ENCODE measurements around the gene ALDH1A3. TPM values are rescaled to one million over a fixed set of nuclear protein-coding genes. Genes with fewer than 3 reads are reported as not detected.

Gene ALDH1A3
- total RNA-seq, 1 donor from 2014 or later: 62.9 TPM

DNA sequence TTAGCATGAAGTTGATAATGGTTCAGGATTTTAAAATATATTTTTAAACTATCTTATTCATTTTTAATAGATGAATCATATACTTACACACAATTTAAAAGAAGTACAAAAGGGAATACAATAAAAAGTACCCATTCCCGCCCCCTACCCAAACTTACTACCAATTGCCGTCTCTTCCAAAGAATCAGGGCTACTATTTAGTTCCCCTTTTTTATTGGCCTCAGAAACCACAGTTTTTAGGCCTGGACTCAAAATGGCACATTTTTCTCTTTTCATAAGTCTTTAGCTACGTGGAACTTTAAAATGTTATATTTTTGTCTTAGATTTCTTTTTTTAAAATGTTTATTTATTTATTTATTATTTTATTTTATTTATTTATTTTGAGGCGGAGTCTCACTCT is 57.5 kb downstream of the ALDH1A3 start:
- intact Hi-C loops (cut with DNase I): no loop called here
- no peak overlapping the region for H3K4me3 ChIP-seq
- TF ChIP-seq, protein P1, sequence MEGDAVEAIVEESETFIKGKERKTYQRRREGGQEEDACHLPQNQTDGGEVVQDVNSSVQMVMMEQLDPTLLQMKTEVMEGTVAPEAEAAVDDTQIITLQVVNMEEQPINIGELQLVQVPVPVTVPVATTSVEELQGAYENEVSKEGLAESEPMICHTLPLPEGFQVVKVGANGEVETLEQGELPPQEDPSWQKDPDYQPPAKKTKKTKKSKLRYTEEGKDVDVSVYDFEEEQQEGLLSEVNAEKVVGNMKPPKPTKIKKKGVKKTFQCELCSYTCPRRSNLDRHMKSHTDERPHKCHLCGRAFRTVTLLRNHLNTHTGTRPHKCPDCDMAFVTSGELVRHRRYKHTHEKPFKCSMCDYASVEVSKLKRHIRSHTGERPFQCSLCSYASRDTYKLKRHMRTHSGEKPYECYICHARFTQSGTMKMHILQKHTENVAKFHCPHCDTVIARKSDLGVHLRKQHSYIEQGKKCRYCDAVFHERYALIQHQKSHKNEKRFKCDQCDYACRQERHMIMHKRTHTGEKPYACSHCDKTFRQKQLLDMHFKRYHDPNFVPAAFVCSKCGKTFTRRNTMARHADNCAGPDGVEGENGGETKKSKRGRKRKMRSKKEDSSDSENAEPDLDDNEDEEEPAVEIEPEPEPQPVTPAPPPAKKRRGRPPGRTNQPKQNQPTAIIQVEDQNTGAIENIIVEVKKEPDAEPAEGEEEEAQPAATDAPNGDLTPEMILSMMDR (IDR thresholded peaks at IDR 0.05): no peak
- no peak for TF ChIP-seq POLR2AphosphoS5 (IDR thresholded peaks at IDR 0.05; ENCODE audit: insufficient read depth in 1 of 2, low read depth in 1 of 2)
- no peak for TF ChIP-seq POLR2A (IDR thresholded peaks at IDR 0.05)
- no peaks in the 10 kb centered on the region for H3K27me3 ChIP-seq
- no peak overlapping the region for H3K27ac ChIP-seq
- no peaks in the 10 kb centered on the region for H3K36me3 ChIP-seq
- H3K4me1 ChIP-seq: no peaks in the 10 kb centered on the region
- H3K9me3 ChIP-seq: no peaks in the 10 kb centered on the region
- no peak for DNase-seq (ENCODE audit: extremely low spot score in 2 of 2)

DNA sequence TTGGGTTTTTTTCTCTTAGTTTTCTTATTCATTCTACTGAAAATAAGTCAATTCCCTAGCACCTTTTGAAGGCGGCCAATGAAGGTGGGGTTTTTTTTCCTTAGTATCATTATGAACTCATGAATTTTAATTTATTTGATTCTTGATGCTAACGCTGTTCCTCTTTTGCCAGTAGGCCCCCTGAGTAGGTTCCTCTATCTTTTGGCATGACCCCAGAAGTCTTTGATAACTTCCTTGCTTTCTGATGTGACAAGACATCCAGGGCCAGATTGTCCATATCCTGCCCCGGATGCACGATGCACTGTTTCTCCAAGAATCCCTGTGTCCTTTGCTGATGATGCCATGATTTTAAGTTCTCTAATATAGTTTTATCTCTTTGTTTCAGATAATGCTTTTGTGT is 60.2 kb downstream of the ALDH1A3 start:
- TF ChIP-seq POLR2AphosphoS5 (IDR thresholded peaks at IDR 0.05; ENCODE audit: insufficient read depth in 1 of 2, low read depth in 1 of 2): no peak
- TF ChIP-seq, protein P1 (IDR thresholded peaks at IDR 0.05): no peak
- no peak for TF ChIP-seq POLR2A (IDR thresholded peaks at IDR 0.05)
- Histone ChIP-seq H3K27ac (no peak overlapping the region), H3K36me3 (no peaks in the 10 kb centered on the region), H3K4me1 (peaks cover 14% of the 10 kb centered on the region), H3K9me3 (no peaks in the 10 kb centered on the region), H3K27me3 (no peaks in the 10 kb centered on the region), H3K4me3 (no peak overlapping the region)
- no peak for DNase-seq (ENCODE audit: extremely low spot score in 2 of 2)
- intact Hi-C loops (cut with DNase I): no loop called here

DNA sequence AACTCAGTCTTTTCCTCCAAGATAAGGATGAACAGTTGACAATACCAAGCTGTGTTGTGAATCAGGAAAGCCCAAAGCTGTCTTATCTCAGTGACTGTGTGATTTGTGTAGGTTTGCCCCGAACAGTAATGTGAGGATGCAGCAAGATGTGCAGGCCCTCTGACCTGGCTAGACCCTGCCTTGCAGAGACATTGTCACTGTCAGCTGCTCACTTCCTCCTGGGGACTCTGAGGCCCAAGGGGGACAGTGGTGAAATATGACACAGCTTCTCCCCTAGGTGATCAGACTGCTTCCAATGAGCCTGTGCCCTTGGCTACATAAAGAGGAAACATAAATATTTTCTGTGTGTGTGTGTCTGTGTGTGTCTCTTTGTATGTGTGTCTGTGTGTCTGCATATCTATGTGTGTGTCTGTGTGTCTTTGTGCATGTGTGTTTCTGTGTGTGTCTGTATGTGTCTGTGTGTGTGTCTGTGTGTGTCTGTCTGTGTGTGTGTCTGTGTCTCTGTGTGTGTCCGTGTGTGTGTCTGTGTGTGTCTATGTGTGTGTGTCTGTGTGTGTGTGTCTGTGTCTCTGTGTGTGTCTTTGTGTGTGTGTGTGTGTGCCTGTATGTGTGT is 61.2 kb downstream of the ALDH1A3 start:
- intact Hi-C loops (cut with DNase I): no loop called here
- no peaks in the 10 kb centered on the region for H3K27me3 ChIP-seq
- H3K9me3 ChIP-seq: no peaks in the 10 kb centered on the region
- no peaks in the 10 kb centered on the region for H3K36me3 ChIP-seq
- H3K4me3 ChIP-seq: no peak overlapping the region
- H3K4me1 ChIP-seq: peaks cover 14% of the 10 kb centered on the region
- DNase-seq (ENCODE audit: extremely low spot score in 2 of 2): no peak
- H3K27ac ChIP-seq: no peak overlapping the region
- no peak for TF ChIP-seq POLR2AphosphoS5 (IDR thresholded peaks at IDR 0.05; ENCODE audit: insufficient read depth in 1 of 2, low read depth in 1 of 2)
- TF ChIP-seq, protein P1 (IDR thresholded peaks at IDR 0.05): no peak
- no peak for TF ChIP-seq POLR2A (IDR thresholded peaks at IDR 0.05)

DNA sequence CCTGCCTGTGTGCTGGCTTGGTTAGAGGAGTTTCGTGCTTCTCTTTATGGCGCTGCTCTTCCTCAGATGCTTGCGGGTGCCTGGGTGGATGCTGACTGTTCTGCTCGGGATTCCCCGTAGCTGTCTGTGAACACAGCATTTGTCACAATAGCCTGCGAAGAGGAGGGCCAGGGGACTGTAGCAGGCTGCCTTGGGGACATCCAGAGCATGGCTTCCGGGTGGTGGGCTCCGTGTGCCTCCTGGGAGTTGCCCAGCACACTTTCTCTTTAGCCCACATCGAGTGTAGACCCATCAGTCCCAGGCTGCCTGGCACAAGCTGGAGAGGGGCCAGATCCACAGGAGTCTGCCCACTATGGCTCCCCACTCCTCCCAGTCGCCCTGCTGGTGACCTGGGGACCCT is 61.9 kb downstream of the ALDH1A3 start:
- Histone ChIP-seq H3K27ac (no peak overlapping the region), H3K36me3 (no peaks in the 10 kb centered on the region), H3K4me1 (peaks cover 14% of the 10 kb centered on the region), H3K4me3 (no peak overlapping the region), H3K27me3 (no peaks in the 10 kb centered on the region), H3K9me3 (no peaks in the 10 kb centered on the region)
- intact Hi-C loops (cut with DNase I): no loop called here
- DNase-seq (ENCODE audit: extremely low spot score in 2 of 2): no peak
- no peak for TF ChIP-seq POLR2AphosphoS5 (IDR thresholded peaks at IDR 0.05; ENCODE audit: insufficient read depth in 1 of 2, low read depth in 1 of 2)
- no peak for TF ChIP-seq POLR2A (IDR thresholded peaks at IDR 0.05)
- TF ChIP-seq, protein P1 (IDR thresholded peaks at IDR 0.05): no peak

DNA sequence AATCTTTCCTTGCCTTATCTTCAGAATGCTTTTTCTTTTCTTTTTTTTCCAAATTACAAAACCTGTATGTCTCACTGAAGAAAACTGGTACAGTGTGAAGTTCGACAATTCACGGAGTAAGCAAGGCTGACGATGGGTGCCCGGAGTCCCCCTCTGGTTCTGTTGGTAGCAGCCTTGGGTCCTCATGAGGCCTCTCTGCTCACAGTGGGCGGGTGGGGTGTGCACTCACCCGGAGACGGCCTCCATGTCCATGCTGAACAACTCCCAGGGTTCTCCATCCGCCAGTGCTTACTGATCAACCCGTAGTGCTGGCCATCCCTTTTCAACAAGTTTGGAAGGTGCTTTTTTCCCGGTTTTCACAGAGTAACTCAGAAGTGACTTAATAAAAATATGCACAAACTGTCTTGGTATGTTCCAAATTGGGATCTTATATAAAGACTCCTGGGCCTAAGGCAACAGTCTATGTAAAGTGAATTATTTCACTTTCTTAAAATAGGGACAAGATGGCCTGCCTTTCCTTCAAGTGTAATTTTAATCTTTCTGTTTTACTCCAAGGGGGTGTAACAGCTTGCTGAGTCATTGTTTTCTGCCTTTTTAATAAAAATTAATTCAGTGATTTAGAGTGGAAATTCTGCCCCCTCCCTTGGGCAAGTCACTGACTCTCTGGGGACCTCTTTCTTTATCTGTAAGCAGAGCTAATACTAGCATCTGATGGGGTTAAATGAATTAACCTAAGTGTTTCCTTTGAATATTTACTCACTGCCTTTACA is 63.2 kb downstream of the ALDH1A3 start:
- no peaks in the 10 kb centered on the region for H3K27me3 ChIP-seq
- intact Hi-C loops (cut with DNase I): no loop called here
- H3K27ac ChIP-seq: no peak overlapping the region
- no peaks in the 10 kb centered on the region for H3K36me3 ChIP-seq
- no peak overlapping the region for H3K4me3 ChIP-seq
- H3K4me1 ChIP-seq: peaks cover 14% of the 10 kb centered on the region
- DNase-seq (ENCODE audit: extremely low spot score in 2 of 2): no peak
- no peak for TF ChIP-seq POLR2A (IDR thresholded peaks at IDR 0.05)
- TF ChIP-seq, protein P1 (IDR thresholded peaks at IDR 0.05): no peak
- no peaks in the 10 kb centered on the region for H3K9me3 ChIP-seq
